NCI-H1105 (cell line): ENCODE data around the gene DLL4.
"Not testable (repeated sequence)": the region's sequence is repeated elsewhere in the genome, so short reads cannot be mapped to it uniquely, and the experiment has no call there.

Experiments used
- DNase-seq: peaks from one replicate; lab custom pipeline; 2025; lab: John Stamatoyannopoulos, UW

Gene DLL4

GRCh38 chr15:40958723-40959122 is 29.6 kb downstream of the DLL4 start:
- DNase-seq, result no peak

- DNase-seq, result no peak
Measured at GRCh38 chr15:40959331-40960141, 30.4 kb downstream of the DLL4 start.

- no peak for DNase-seq
Measured at GRCh38 chr15:40960151-40960885, 31.2 kb downstream of the DLL4 start.

GRCh38 chr15:40960925-40961324 is 31.8 kb downstream of the DLL4 start:
- no peak for DNase-seq

GRCh38 chr15:40961740-40962139 is 32.6 kb downstream of the DLL4 start:
- DNase-seq, result not testable (repeated sequence)

- not testable (repeated sequence) for DNase-seq
Measured at GRCh38 chr15:40962317-40962716, 33.2 kb downstream of the DLL4 start.

GRCh38 chr15:40963201-40963600 is 34.1 kb downstream of the DLL4 start:
- no peak for DNase-seq

- no peak for DNase-seq
Measured at GRCh38 chr15:40964006-40964405, 34.9 kb downstream of the DLL4 start.

GRCh38 chr15:40964634-40965033 is 35.5 kb downstream of the DLL4 start:
- no peak for DNase-seq

GRCh38 chr15:40968290-40969085 is 39.3 kb downstream of the DLL4 start:
- DNase-seq, result no peak

- no peak for DNase-seq
Measured at GRCh38 chr15:40969363-40969762, 40.2 kb downstream of the DLL4 start.

GRCh38 chr15:40974879-40975278 is 45.7 kb downstream of the DLL4 start:
- DNase-seq, result no peak

- no peak for DNase-seq
Measured at GRCh38 chr15:40976819-40977218, 47.7 kb downstream of the DLL4 start.

- no peak for DNase-seq
Measured at GRCh38 chr15:40978141-40978540, 49.0 kb downstream of the DLL4 start.

GRCh38 chr15:40978562-40978961 is 49.4 kb downstream of the DLL4 start:
- DNase-seq, result no peak

- no peak for DNase-seq
Measured at GRCh38 chr15:40981186-40981585, 52.0 kb downstream of the DLL4 start.

- no peak for DNase-seq
Measured at GRCh38 chr15:40982855-40983254, 53.7 kb downstream of the DLL4 start.

GRCh38 chr15:40984406-40984805 is 55.3 kb downstream of the DLL4 start:
- DNase-seq, result no peak

- no peak for DNase-seq
Measured at GRCh38 chr15:40984964-40985363, 55.8 kb downstream of the DLL4 start.

GRCh38 chr15:40985541-40986330 is 56.6 kb downstream of the DLL4 start:
- DNase-seq, result no peak

GRCh38 chr15:40986820-40987219 is 57.7 kb downstream of the DLL4 start:
- DNase-seq, result no peak

GRCh38 chr15:40988156-40988555 is 59.0 kb downstream of the DLL4 start:
- DNase-seq, result no peak
